Endometrial microvascular endothelial cells (primary cell): ENCODE results near the gene GPBAR1. TPM values are rescaled to one million over a fixed set of nuclear protein-coding genes. Genes with fewer than 3 reads are reported as not detected.

Experiments
- total RNA-seq: library from RNA; depleted of rRNA; stranded (reverse); fragments of >200 nt; gene quantifications from one replicate; pipeline ENCODE4 v1.2.3, GENCODE V29; 2015; ENCODE audit errors: inconsistent ontology term

Gene GPBAR1
- total RNA-seq, 1 donor from 2014 or later, result not detected

Other genes with a start within 250 kb of the GPBAR1 start
- not detected for gene RUFY4, start 191.8 kb upstream of the GPBAR1 start, total RNA-seq
- gene CXCR2, start 135.0 kb upstream of the GPBAR1 start, total RNA-seq, result not detected
- gene CXCR1, start 94.1 kb upstream of the GPBAR1 start, total RNA-seq, result not detected
- gene ARPC2, start 43.8 kb upstream of the GPBAR1 start, total RNA-seq, result 558 TPM
- 117 TPM for gene AAMP, start 9.1 kb downstream of the GPBAR1 start, total RNA-seq
- 46.5 TPM for gene PNKD, start 9.5 kb downstream of the GPBAR1 start, total RNA-seq
- 106 TPM for gene TMBIM1, start 31.5 kb downstream of the GPBAR1 start, total RNA-seq
- not detected for gene CATIP, start 95.8 kb downstream of the GPBAR1 start, total RNA-seq
- gene SLC11A1, start 121.3 kb downstream of the GPBAR1 start, total RNA-seq, result not detected
- gene CTDSP1, start 138.9 kb downstream of the GPBAR1 start, total RNA-seq, result 76.4 TPM
- gene VIL1, start 158.1 kb downstream of the GPBAR1 start, total RNA-seq, result not detected